Right atrium auricular region (tissue), 2 donors: ENCODE results near the gene ABI3BP. TPM values are rescaled to one million over a fixed set of nuclear protein-coding genes. Genes with fewer than 3 reads are reported as not detected.

Source experiments
- DNase-seq: peaks from one replicate; pipeline ENCODE4 v3.0.0-alpha.2; 2019; ENCODE audit warnings: low spot score
- H3K27ac ChIP-seq, 2 donors: fragments of 200-600 bp; sonication (generic); 1 replicate in 1 of 2; 2 replicates in 1 of 2; pipeline ENCODE4 v1.5.1; 2016 to 2019
- H3K27me3 ChIP-seq, 2 donors: fragments of 200-600 bp; sonication (generic); one replicate each; pipeline versions ENCODE4 v1.5.1 to v1.6.0; 2017 to 2019
- H3K36me3 ChIP-seq: fragments of 200-600 bp; sonication (generic); one replicate; pipeline ENCODE4 v1.5.1; 2016
- H3K4me1 ChIP-seq, 2 donors: fragments of 200-600 bp; sonication (generic); one replicate each; pipeline versions ENCODE4 v1.5.1 to v1.6.0; 2017 to 2019
- H3K4me3 ChIP-seq, 2 donors: fragments of 200-600 bp; sonication (generic); 1 replicate in 1 of 2; 2 replicates in 1 of 2; pipeline ENCODE4 v1.5.1; 2017 to 2019; ENCODE audit warnings: mild to moderate bottlenecking in 1 of 2, moderate library complexity in 1 of 2
- H3K9me3 ChIP-seq, 2 donors: fragments of 200-600 bp; sonication (generic); one replicate each; pipeline ENCODE4 v1.5.1; 2019
- total RNA-seq, 2 donors: library from RNA; depleted of rRNA; stranded (reverse); fragments of >200 nt; gene quantifications; one replicate each; pipeline ENCODE4 v1.1.0, GENCODE V29; 2016
- TF ChIP-seq, protein P1 (sequence below), 2 donors: fragments of 200-600 bp; sonication (generic); IDR thresholded peaks; one replicate each; pipeline ENCODE4 v1.5.1; 2019; ENCODE audit warnings: antibody characterized with exemption in 2 of 2

The ABI3BP gene
- total RNA-seq, 2 donors from 2014 or later, result 46.7 to 56.3 TPM

DNA sequence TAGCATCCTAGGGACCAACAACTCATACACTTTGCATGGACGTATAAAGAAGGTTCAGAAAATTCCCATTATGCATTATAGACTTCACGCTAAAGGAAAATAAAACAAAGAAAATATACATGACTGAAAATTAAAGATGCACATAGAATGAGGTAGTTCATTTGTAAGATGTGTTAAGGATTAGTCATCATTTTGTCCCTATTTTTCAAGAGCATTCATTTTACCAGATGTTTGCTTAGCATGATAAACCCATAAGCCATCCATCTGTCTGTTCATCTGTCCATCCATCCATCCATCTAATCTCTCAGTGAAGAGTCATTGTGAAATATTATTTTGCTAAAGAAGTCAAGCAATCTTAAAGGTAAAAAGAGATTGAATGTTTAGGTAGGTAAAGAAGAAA is 203.6 kb downstream of the ABI3BP start:
- no peak for DNase-seq
- no peaks in the 10 kb centered on the region for H3K27me3 ChIP-seq
- H3K4me3 ChIP-seq, result no peak overlapping the region
- peaks cover 0 to 7% of the 10 kb centered on the region in 2 donors for H3K9me3 ChIP-seq
- no peak overlapping the region for H3K27ac ChIP-seq
- H3K36me3 ChIP-seq, result peaks cover 5% of the 10 kb centered on the region
- no peaks in the 10 kb centered on the region for H3K4me1 ChIP-seq
- TF ChIP-seq, protein P1, sequence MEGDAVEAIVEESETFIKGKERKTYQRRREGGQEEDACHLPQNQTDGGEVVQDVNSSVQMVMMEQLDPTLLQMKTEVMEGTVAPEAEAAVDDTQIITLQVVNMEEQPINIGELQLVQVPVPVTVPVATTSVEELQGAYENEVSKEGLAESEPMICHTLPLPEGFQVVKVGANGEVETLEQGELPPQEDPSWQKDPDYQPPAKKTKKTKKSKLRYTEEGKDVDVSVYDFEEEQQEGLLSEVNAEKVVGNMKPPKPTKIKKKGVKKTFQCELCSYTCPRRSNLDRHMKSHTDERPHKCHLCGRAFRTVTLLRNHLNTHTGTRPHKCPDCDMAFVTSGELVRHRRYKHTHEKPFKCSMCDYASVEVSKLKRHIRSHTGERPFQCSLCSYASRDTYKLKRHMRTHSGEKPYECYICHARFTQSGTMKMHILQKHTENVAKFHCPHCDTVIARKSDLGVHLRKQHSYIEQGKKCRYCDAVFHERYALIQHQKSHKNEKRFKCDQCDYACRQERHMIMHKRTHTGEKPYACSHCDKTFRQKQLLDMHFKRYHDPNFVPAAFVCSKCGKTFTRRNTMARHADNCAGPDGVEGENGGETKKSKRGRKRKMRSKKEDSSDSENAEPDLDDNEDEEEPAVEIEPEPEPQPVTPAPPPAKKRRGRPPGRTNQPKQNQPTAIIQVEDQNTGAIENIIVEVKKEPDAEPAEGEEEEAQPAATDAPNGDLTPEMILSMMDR (IDR thresholded peaks at IDR 0.05), result no peak

DNA sequence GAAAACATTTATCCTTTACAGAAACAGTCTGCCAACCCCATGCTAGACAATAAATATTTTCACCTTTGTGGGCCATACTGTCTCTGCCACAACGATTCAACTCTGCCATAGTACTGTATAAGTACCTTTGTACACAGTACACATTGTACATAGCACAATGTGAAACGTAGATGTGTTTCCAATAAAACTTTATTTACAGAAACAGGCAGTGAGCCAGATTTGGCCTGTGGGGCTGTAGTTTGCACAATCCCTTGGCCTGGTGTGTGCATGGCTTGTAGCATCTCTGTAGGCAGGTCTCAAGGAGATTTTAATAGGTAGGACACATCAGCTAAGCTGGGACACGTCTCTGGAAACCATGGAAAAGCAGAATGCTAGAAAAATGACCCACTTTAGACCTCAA is 209.6 kb downstream of the ABI3BP start:
- Histone ChIP-seq H3K9me3 (peaks cover 0 to 7% of the 10 kb centered on the region in 2 donors), H3K27me3 (no peaks in the 10 kb centered on the region), H3K27ac (no peak overlapping the region), H3K4me3 (no peak overlapping the region), H3K36me3 (no peaks in the 10 kb centered on the region), H3K4me1 (no peaks in the 10 kb centered on the region)
- no peak for DNase-seq
- TF ChIP-seq, protein P1 (IDR thresholded peaks at IDR 0.05), result no peak

DNA sequence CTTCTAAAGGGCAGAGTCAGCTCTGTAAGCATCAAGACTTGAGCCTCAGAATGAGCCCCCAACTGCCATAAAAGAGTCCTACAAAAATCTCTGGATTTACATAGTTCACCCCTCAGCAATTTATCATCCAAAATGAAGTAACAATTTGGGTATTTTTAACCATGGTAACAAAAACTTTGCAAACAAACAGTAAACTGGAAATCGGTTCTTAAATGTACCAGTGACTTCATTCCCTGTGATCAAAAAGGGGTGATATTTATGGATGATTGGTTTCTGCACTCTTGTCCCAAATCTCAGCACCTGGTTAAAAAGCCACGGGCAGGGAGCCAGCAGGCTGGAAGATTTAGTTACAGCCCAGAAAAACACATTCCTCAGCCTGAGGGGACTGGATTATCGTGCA is 210.3 kb downstream of the ABI3BP start:
- H3K4me3 ChIP-seq, result no peak overlapping the region
- no peaks in the 10 kb centered on the region for H3K36me3 ChIP-seq
- peaks cover 0 to 7% of the 10 kb centered on the region in 2 donors for H3K9me3 ChIP-seq
- TF ChIP-seq, protein P1 (IDR thresholded peaks at IDR 0.05), result no peak
- H3K27ac ChIP-seq, result no peak overlapping the region
- H3K4me1 ChIP-seq, result no peaks in the 10 kb centered on the region
- no peaks in the 10 kb centered on the region for H3K27me3 ChIP-seq
- DNase-seq, result no peak

- TF ChIP-seq, protein P1 (IDR thresholded peaks at IDR 0.05), result no peak
- H3K27ac ChIP-seq, result no peak overlapping the region
- no peaks in the 10 kb centered on the region for H3K27me3 ChIP-seq
- H3K36me3 ChIP-seq, result no peaks in the 10 kb centered on the region
- H3K9me3 ChIP-seq, result peaks cover 0 to 7% of the 10 kb centered on the region in 2 donors
- no peak for DNase-seq
- H3K4me1 ChIP-seq, result no peaks in the 10 kb centered on the region
- H3K4me3 ChIP-seq, result no peak overlapping the region
Measured at GRCh38 chr3:100782348-100782747, 210.9 kb downstream of the ABI3BP start.

GRCh38 chr3:100781301-100781700 is 211.9 kb downstream of the ABI3BP start:
- Histone ChIP-seq H3K4me3 (no peak overlapping the region), H3K27me3 (no peaks in the 10 kb centered on the region), H3K4me1 (no peaks in the 10 kb centered on the region), H3K27ac (no peak overlapping the region), H3K9me3 (peaks cover 0 to 7% of the 10 kb centered on the region in 2 donors), H3K36me3 (no peaks in the 10 kb centered on the region)
- TF ChIP-seq, protein P1 (IDR thresholded peaks at IDR 0.05), result no peak
- no peak for DNase-seq

DNA sequence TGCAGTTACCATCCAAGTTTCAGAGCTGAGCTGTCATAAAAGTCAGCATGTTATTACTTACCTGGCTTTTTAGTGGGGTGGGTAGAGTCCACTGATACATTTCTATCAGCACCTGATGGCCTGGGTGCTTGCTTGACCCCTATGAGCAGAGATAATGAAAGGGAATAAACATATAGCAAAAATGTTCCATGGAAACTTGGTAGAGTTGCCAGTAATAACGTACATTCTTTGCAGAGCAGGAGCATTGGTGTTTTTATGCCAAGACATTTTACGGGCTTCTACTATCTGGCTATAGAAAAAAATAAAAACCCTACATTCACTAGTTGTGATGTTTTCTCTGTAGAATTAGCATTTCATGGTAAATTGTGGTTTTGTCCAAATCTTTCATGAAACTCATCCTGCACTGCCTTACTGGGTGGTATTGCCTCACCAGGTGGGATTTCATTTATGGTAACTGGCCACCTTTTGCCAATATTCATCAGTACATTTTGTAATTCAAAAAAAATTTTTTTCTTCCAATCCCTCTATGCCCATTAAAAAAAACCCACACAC is 213.1 kb downstream of the ABI3BP start:
- Histone ChIP-seq H3K4me1 (no peaks in the 10 kb centered on the region), H3K4me3 (no peak overlapping the region), H3K27me3 (no peaks in the 10 kb centered on the region), H3K36me3 (no peaks in the 10 kb centered on the region), H3K9me3 (no peaks in the 10 kb centered on the region), H3K27ac (no peak overlapping the region)
- TF ChIP-seq, protein P1 (IDR thresholded peaks at IDR 0.05), result no peak
- DNase-seq, result no peak
